HFFc6 (cell line): ENCODE measurements around the gene CABP5. TPM values are rescaled to one million over a fixed set of nuclear protein-coding genes. Genes with fewer than 3 reads are reported as not detected.

Experiments used
- DNase-seq: peaks from one replicate; pipeline ENCODE4 v3.0.0-alpha.2; 2018
- H3K27ac Mint-ChIP-seq: 2 replicates; pipeline ENCODE4 v1.8.0; 2020; ENCODE audit warnings: mild to moderate bottlenecking, mixed read lengths
- H3K27me3 Mint-ChIP-seq: 2 replicates; pipeline ENCODE4 v1.8.0; 2021; ENCODE audit warnings: mild to moderate bottlenecking, moderate library complexity, mixed read lengths; ENCODE audit not compliant: insufficient read depth
- H3K36me3 Mint-ChIP-seq: 2 replicates; pipeline ENCODE4 v1.8.0; 2021; ENCODE audit warnings: low read depth, mixed read lengths
- H3K4me1 Mint-ChIP-seq: 2 replicates; pipeline ENCODE4 v1.8.0; 2020; ENCODE audit warnings: low read depth, mixed read lengths
- H3K4me3 Mint-ChIP-seq: 2 replicates; pipeline ENCODE4 v1.8.0; 2020; ENCODE audit warnings: mild to moderate bottlenecking, moderate library complexity, mixed read lengths
- H3K9me3 Mint-ChIP-seq: 2 replicates; pipeline ENCODE4 v1.8.0; 2020; ENCODE audit warnings: mild to moderate bottlenecking, mixed read lengths
- CTCF ChIP-seq: fragments of 200-600 bp; sonication (generic); IDR thresholded peaks from 2 replicates; pipeline ENCODE4 v1.5.0; 2021; ENCODE audit warnings: antibody characterized with exemption, mild to moderate bottlenecking
- total RNA-seq, 6 experiments: library from RNA; stranded (reverse); fragmentation: NEBNext Ultra II Directional; extraction: Animal tissue kit (Norgen Biotek cat#: 25700); gene quantifications; 2 replicates in 1 of 6; 3 replicates in 5 of 6; pipeline ENCODE4 v1.2.3, GENCODE V29; 2021

The CABP5 gene
- total RNA-seq, 6 experiments from 2014 or later = not detected

- Mint-ChIP-seq H3K27me3 (peaks cover 26% of the 10 kb centered on the region), H3K4me3 (no peak overlapping the region)
- TF ChIP-seq CTCF = no peak
These were observed 14.4 kb downstream of the CABP5 start for GRCh38 chr19:48029431-48029830.

GRCh38 chr19:48025480-48025879 lies 18.4 kb downstream of the CABP5 start:
- H3K27ac Mint-ChIP-seq = no peak overlapping the region
- no peak overlapping the region for H3K4me3 Mint-ChIP-seq
- no peak for TF ChIP-seq CTCF
- no peaks in the 10 kb centered on the region for H3K36me3 Mint-ChIP-seq
- H3K27me3 Mint-ChIP-seq = peaks cover 35% of the 10 kb centered on the region
- H3K4me1 Mint-ChIP-seq = no peaks in the 10 kb centered on the region
- DNase-seq = no peak
- no peaks in the 10 kb centered on the region for H3K9me3 Mint-ChIP-seq

More at GRCh38 chr19:48029431-48029830, 14.4 kb downstream of the CABP5 start:
- H3K36me3 Mint-ChIP-seq = no peaks in the 10 kb centered on the region
- DNase-seq = no peak
- no peaks in the 10 kb centered on the region for H3K9me3 Mint-ChIP-seq
- no peak overlapping the region for H3K27ac Mint-ChIP-seq
- H3K4me1 Mint-ChIP-seq = no peaks in the 10 kb centered on the region

GRCh38 chr19:48023518-48023917 lies 20.4 kb downstream of the CABP5 start:
- peaks cover 31% of the 10 kb centered on the region for H3K27me3 Mint-ChIP-seq
- H3K4me1 Mint-ChIP-seq = no peaks in the 10 kb centered on the region
- no peaks in the 10 kb centered on the region for H3K9me3 Mint-ChIP-seq
- no peak overlapping the region for H3K27ac Mint-ChIP-seq
- no peak for TF ChIP-seq CTCF
- H3K4me3 Mint-ChIP-seq = no peak overlapping the region
- H3K36me3 Mint-ChIP-seq = no peaks in the 10 kb centered on the region
- DNase-seq = no peak

GRCh38 chr19:48023011-48023410 lies 20.9 kb downstream of the CABP5 start:
- TF ChIP-seq CTCF = no peak
- Mint-ChIP-seq H3K4me3 (no peak overlapping the region), H3K36me3 (no peaks in the 10 kb centered on the region), H3K4me1 (no peaks in the 10 kb centered on the region), H3K9me3 (no peaks in the 10 kb centered on the region), H3K27ac (no peak overlapping the region), H3K27me3 (peaks cover 31% of the 10 kb centered on the region)
- DNase-seq = no peak

GRCh38 chr19:48020686-48021085 lies 23.2 kb downstream of the CABP5 start:
- DNase-seq = no peak
- Mint-ChIP-seq H3K9me3 (no peaks in the 10 kb centered on the region), H3K36me3 (no peaks in the 10 kb centered on the region), H3K27me3 (peaks cover 39% of the 10 kb centered on the region), H3K4me1 (no peaks in the 10 kb centered on the region), H3K27ac (no peak overlapping the region), H3K4me3 (no peak overlapping the region)
- TF ChIP-seq CTCF = no peak
